GM12891 (cell line): ENCODE measurements around the gene DNER.

Experiments used
- POLR2A ChIP-seq: IDR thresholded peaks from 2 replicates; pipeline ENCODE4 v1.6.1; 2011; ENCODE audit warnings: low read depth, low read length, control low read depth
- POLR2AphosphoS5 ChIP-seq: IDR thresholded peaks from 2 replicates; pipeline ENCODE4 v1.6.1; 2011; ENCODE audit warnings: low read depth, low read length, control low read depth
- POU2F2 ChIP-seq: IDR thresholded peaks from 2 replicates; pipeline ENCODE4 v1.6.1; 2011; ENCODE audit warnings: low read depth, mild to moderate bottlenecking, control low read depth, low read length, moderate library complexity
- TAF1 ChIP-seq: IDR thresholded peaks from 2 replicates; pipeline ENCODE4 v1.6.1; 2011; ENCODE audit warnings: low read depth, low read length, control low read depth

DNA sequence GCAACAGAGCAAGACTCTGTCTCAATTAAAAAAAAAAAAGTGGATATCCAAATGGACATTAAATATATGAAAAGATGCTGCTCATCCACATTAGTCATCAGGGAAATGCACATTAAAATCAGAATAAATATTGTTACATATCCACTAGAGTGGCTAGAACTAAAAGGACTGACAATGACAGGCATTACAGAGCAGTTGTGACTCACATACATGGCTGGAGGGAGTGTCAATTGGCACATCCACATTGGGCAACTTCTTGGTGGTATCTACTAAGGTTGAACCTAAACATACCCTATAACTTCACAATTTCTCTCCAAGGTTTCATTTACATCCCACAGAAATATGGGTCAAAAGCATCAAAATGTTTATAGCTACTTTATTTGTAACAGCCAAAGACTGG lies 14.0 kb upstream of the DNER start:
- TF ChIP-seq POLR2A (no peak), POLR2AphosphoS5 (no peak), POU2F2 (no peak), TAF1 (no peak)
